Loucy (cell line): ENCODE data around the gene ACTA2.

ENCODE experiments used
- H2AFZ ChIP-seq: fragments of 200-600 bp; sonication (generic); 2 replicates; pipeline ENCODE4 v1.6.0; 2016; ENCODE audit warnings: antibody characterized with exemption, mild to moderate bottlenecking, low read length, moderate library complexity
- H3F3A ChIP-seq: fragments of 200-600 bp; 2 replicates; pipeline ENCODE4 v1.6.0; 2016; ENCODE audit warnings: antibody characterized with exemption, low read depth, mild to moderate bottlenecking
- H3K27me3 ChIP-seq: fragments of 200-600 bp; sonication (generic); 2 replicates; pipeline ENCODE4 v1.6.1; 2014; ENCODE audit warnings: low read length, mild to moderate bottlenecking; ENCODE audit not compliant: insufficient read depth, poor library complexity, severe bottlenecking
- H3K36me3 ChIP-seq: fragments of 200-600 bp; sonication (generic); 2 replicates; pipeline ENCODE4 v1.6.1; 2016; ENCODE audit warnings: low read length; ENCODE audit not compliant: insufficient read depth
- H3K4me1 ChIP-seq: fragments of 200-600 bp; sonication (generic); 2 replicates; pipeline ENCODE4 v1.5.1; 2014; ENCODE audit warnings: low read length, mild to moderate bottlenecking; ENCODE audit not compliant: insufficient read depth, poor library complexity, severe bottlenecking
- H3K4me2 ChIP-seq: fragments of 200-600 bp; sonication (generic); 2 replicates; pipeline ENCODE4 v1.6.0; 2014; ENCODE audit warnings: antibody characterized with exemption, low read length, low read depth, mild to moderate bottlenecking; ENCODE audit not compliant: poor library complexity, severe bottlenecking
- H3K4me3 ChIP-seq: fragments of 200-600 bp; sonication (generic); 2 replicates; pipeline ENCODE4 v1.5.1; 2014; ENCODE audit warnings: low read length, mild to moderate bottlenecking, mixed read lengths; ENCODE audit not compliant: poor library complexity, severe bottlenecking
- H3K79me2 ChIP-seq: fragments of 200-600 bp; sonication (generic); 2 replicates; pipeline ENCODE4 v1.6.1; 2014; ENCODE audit warnings: low read length; ENCODE audit not compliant: insufficient read depth
- H3K9ac ChIP-seq: fragments of 200-600 bp; sonication (generic); 2 replicates; pipeline ENCODE4 v1.6.0; 2014; ENCODE audit warnings: mild to moderate bottlenecking, low read depth, low read length, moderate library complexity; ENCODE audit not compliant: poor library complexity, severe bottlenecking
- H3K9me2 ChIP-seq: fragments of 200-600 bp; sonication (generic); replicated peaks from 2 replicates; pipeline ENCODE4 v1.6.1; 2016; ENCODE audit warnings: low read depth, low read length, mixed read lengths
- H3K9me3 ChIP-seq: fragments of 200-600 bp; sonication (generic); 2 replicates; pipeline ENCODE4 v1.6.1; 2014; ENCODE audit warnings: mild to moderate bottlenecking, antibody characterized with exemption, low read length, low read depth; ENCODE audit not compliant: insufficient read depth
- H4K20me1 ChIP-seq: fragments of 200-600 bp; sonication (generic); 2 replicates; pipeline ENCODE4 v1.6.0; 2014; ENCODE audit warnings: antibody characterized with exemption, low read length, mild to moderate bottlenecking; ENCODE audit not compliant: insufficient read depth, poor library complexity, severe bottlenecking
- EZH2phosphoT487 ChIP-seq: fragments of 200-600 bp; IDR thresholded peaks from 2 replicates; pipeline ENCODE4 v1.6.1; 2018; ENCODE audit warnings: antibody characterized with exemption, mild to moderate bottlenecking, moderate library complexity, borderline replicate concordance
- TF ChIP-seq, protein P1 (sequence below): fragments of 200-600 bp; sonication (generic); conservative IDR thresholded peaks from 2 replicates; pipeline ENCODE4 v1.5.1; 2014; ENCODE audit warnings: mild to moderate bottlenecking, antibody characterized with exemption, low read length

ACTA2 gene

DNA sequence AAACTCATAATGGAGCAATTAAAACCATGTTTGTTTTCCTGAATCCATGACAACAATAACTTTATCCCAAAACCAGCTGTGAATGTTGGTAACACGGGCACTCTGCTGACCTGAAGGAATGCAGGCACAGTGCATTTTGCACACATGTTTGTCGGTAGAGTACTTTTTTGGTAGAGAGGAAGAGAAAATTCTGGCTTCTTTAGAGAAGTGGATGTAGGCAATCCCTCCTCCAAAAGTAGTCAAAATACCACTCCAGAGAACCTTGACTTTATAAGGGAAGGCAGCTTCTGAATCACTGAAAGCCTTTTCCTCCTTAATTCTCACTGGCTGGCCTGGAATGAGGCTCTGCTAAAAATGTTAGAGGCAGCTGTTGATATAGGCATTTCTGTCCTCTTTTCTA is 15.8 kb upstream of the ACTA2 start:
- Histone ChIP-seq H3K9ac (no peak overlapping the region), H3K9me3 (no peaks in the 10 kb centered on the region), H3K79me2 (no peaks in the 10 kb centered on the region), H3K27me3 (no peaks in the 10 kb centered on the region), H3F3A (no peaks in the 10 kb centered on the region), H3K4me3 (no peak overlapping the region), H3K4me2 (no peak overlapping the region), H3K9me2 (no peaks in the 10 kb centered on the region), H4K20me1 (no peaks in the 10 kb centered on the region), H2AFZ (no peak overlapping the region), H3K4me1 (no peaks in the 10 kb centered on the region), H3K36me3 (no peaks in the 10 kb centered on the region)
- TF ChIP-seq, protein P1, sequence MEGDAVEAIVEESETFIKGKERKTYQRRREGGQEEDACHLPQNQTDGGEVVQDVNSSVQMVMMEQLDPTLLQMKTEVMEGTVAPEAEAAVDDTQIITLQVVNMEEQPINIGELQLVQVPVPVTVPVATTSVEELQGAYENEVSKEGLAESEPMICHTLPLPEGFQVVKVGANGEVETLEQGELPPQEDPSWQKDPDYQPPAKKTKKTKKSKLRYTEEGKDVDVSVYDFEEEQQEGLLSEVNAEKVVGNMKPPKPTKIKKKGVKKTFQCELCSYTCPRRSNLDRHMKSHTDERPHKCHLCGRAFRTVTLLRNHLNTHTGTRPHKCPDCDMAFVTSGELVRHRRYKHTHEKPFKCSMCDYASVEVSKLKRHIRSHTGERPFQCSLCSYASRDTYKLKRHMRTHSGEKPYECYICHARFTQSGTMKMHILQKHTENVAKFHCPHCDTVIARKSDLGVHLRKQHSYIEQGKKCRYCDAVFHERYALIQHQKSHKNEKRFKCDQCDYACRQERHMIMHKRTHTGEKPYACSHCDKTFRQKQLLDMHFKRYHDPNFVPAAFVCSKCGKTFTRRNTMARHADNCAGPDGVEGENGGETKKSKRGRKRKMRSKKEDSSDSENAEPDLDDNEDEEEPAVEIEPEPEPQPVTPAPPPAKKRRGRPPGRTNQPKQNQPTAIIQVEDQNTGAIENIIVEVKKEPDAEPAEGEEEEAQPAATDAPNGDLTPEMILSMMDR: no peak
- TF ChIP-seq EZH2phosphoT487: no peak

DNA sequence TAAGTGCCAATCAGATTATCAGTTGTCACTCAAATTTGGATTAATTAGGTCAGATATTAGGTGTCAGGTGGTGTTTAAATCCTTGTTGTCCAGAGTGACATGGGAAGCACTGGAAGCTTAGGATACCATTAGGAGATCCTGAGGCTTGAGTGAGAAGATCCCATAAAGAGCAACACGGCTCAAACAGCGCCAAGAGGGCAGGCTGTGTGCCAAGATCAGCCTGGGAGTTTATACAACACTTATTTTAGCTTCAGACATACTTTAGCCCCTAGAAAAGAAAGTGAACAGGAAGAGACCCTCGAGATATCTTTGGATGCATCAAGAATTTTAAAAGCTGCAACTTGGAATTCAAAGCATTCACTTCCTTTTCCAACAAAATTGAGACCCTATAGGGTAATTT is 14.2 kb upstream of the ACTA2 start:
- Histone ChIP-seq H3K27me3 (no peaks in the 10 kb centered on the region), H3F3A (no peaks in the 10 kb centered on the region), H4K20me1 (no peaks in the 10 kb centered on the region), H3K9me3 (no peaks in the 10 kb centered on the region), H3K36me3 (no peaks in the 10 kb centered on the region), H2AFZ (no peak overlapping the region), H3K9ac (no peak overlapping the region), H3K4me3 (no peak overlapping the region), H3K4me1 (peaks cover 8% of the 10 kb centered on the region), H3K79me2 (no peaks in the 10 kb centered on the region), H3K4me2 (no peak overlapping the region), H3K9me2 (no peaks in the 10 kb centered on the region)
- TF ChIP-seq, protein P1: no peak
- no peak for TF ChIP-seq EZH2phosphoT487

DNA sequence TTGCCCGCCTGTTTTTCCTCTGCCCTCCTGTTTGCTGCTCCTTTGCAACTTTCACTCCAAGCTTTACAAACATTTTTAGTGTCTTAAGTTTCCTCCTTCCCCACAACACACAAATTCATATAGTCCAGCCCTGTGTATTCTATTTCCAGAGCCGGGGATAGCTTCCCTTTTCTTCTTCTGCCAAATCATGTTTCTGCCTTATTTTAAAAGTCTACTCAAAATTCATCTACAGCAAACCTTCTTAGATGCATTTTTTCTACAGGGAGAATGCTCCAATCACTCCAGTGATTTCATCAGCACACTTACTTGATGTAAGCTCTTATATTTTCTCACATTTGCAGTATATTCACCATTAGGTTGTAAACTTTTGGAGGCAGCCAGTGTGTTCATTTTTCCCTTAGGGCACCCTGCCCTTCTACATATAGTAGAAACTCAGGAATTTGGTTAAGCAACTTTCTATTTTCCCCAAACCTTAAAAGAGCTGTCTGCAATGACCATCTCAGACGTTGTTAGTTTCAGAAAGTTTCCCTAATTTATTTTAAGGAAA is 12.4 kb upstream of the ACTA2 start:
- Histone ChIP-seq H3K4me1 (peaks cover 10% of the 10 kb centered on the region), H4K20me1 (no peaks in the 10 kb centered on the region), H3K4me2 (no peak overlapping the region), H3K9me2 (no peaks in the 10 kb centered on the region), H3K27me3 (peaks cover 5% of the 10 kb centered on the region), H3K79me2 (no peaks in the 10 kb centered on the region), H2AFZ (no peak overlapping the region), H3K4me3 (no peak overlapping the region), H3K36me3 (no peaks in the 10 kb centered on the region), H3K9ac (no peak overlapping the region), H3F3A (no peaks in the 10 kb centered on the region), H3K9me3 (no peaks in the 10 kb centered on the region)
- no peak for TF ChIP-seq EZH2phosphoT487
- TF ChIP-seq, protein P1: no peak
